IPS-18c (cell line): Measurements from ENCODE around the gene EIF5.

Experiments used
- H3K4me3 ChIP-seq: 2 replicates; pipeline ENCODE4 v1.7.0; 2013; ENCODE audit warnings: low read depth, mild to moderate bottlenecking, low read length, moderate library complexity; ENCODE audit not compliant: insufficient read depth
- H3K9me3 ChIP-seq: one replicate; pipeline ENCODE4 v1.6.1; 2013; ENCODE audit warnings: mild to moderate bottlenecking, low read length, moderate library complexity; ENCODE audit not compliant: control insufficient read depth, insufficient read depth

The EIF5 gene

GRCh38 chr14:103333754-103334643 is at the start of gene EIF5:
EIF5 (plus strand) TSS chr14:103334237; CDS start chr14:103335861, 1,624 bp downstream.
- H3K9me3 ChIP-seq = no peaks in the 10 kb centered on the region
- peak within 1 kb of the TSS; percentile 96 for H3K4me3 ChIP-seq

- Histone ChIP-seq H3K9me3 (peaks cover 2% of the 10 kb centered on the region), H3K4me3 (no peak overlapping the region)
Observed at GRCh38 chr14:103284574-103285467, 49.2 kb upstream of the EIF5 start.

DNA sequence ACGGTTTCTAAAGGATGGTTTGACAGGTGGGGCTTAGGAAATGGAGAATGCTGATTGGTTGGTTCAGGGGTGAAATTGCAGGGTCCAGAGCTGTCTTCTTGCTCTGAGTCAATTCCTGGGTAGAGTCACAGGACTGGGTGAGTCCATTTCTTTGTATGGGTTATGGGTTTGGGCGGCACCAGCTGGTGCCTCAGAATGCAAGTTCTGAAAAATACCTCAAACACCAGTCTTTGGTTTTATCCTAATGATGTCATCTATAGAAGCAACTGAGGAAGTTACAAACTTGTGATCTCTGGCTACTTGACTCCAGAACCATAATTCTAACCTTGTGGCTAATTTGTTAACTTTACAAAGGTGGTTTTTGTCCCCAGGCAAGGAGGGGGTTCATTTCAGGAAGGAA is 47.6 kb upstream of the EIF5 start:
- H3K9me3 ChIP-seq = peaks cover 2% of the 10 kb centered on the region
- H3K4me3 ChIP-seq = no peak overlapping the region

GRCh38 chr14:103286968-103287850 is 46.8 kb upstream of the EIF5 start:
- H3K9me3 ChIP-seq = peaks cover 2% of the 10 kb centered on the region
- H3K4me3 ChIP-seq = no peak overlapping the region

- H3K9me3 ChIP-seq = peaks cover 2% of the 10 kb centered on the region
- no peak overlapping the region for H3K4me3 ChIP-seq
Observed at GRCh38 chr14:103288076-103288766, 45.8 kb upstream of the EIF5 start.

GRCh38 chr14:103290056-103290455 is 44.0 kb upstream of the EIF5 start:
- Histone ChIP-seq H3K4me3 (no peak overlapping the region), H3K9me3 (peaks cover 2% of the 10 kb centered on the region)

- Histone ChIP-seq H3K4me3 (no peak overlapping the region), H3K9me3 (peaks cover 2% of the 10 kb centered on the region)
Observed at GRCh38 chr14:103290494-103290893, 43.5 kb upstream of the EIF5 start.

GRCh38 chr14:103290961-103291360 is 43.1 kb upstream of the EIF5 start:
- no peak overlapping the region for H3K4me3 ChIP-seq
- peaks cover 2% of the 10 kb centered on the region for H3K9me3 ChIP-seq

DNA sequence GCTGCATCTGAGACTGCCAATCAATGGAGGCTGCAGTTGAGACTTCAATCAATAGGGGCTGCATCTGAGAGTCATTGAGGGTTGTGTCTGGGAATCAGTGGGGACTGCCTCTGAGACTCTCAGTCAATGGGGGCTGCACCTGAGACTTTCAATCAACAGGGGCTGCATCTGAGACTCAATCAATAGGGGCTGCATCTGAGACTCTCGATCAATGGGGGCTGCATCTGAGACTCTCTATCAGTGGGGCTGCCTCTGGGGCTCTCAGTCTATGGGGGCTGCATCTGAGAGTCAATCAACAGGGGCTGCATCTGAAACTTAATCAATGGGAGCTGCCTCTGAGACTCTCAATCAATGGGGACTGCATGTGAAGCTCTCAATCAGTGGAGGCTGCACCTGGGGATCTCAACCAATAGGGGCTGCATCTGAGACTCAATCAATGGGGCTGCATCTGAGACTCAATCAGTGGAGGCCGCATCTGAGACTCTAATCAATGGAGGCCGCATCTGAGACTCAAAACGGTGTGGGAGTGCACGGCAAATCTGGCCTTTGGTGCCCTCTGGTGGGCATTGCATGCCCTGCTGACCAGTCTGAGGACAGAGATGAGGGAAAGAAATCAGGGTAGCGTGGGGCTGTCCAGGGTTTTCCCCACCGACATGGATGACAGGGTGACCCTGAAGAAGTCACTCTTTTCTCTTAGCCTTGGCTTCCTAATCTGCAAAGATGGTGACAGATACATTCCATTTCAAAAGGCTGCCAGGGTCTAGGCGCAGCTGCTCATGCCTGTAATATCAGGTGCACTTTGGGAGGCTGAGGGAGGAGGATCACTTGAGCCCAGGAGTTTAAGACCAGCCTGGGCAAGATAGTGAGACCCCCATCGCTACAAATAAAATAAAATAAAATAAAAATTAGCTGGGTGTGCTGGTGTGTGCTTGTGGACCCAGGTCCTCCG is 41.3 kb upstream of the EIF5 start:
- H3K9me3 ChIP-seq = no peaks in the 10 kb centered on the region

DNA sequence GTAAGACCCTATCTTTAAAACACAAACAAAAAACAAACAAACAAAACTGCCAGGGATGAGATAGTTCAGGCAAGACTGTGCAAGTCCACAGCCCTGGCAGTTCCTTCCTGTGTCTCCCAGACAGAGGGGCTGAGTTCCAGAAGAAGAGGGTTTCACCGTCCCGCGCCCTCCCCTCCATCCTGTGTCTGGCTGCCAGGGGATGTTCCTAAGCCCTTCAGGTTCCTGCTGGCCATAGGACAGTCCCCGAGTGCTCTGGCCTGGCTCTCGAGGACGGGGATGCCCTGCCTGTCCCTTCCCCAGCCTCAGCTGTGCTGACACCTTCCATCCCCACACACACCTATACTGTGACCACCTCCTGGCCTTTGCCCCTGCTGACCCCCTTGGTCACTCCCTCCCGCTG is 40.6 kb upstream of the EIF5 start:
- H3K9me3 ChIP-seq = no peaks in the 10 kb centered on the region
- H3K4me3 ChIP-seq = no peak overlapping the region

More for the DNA sequence above, 41.3 kb upstream of the EIF5 start:
- H3K4me3 ChIP-seq = no peak overlapping the region

GRCh38 chr14:103294091-103294490 is 39.9 kb upstream of the EIF5 start:
- Histone ChIP-seq H3K4me3 (no peak overlapping the region), H3K9me3 (no peaks in the 10 kb centered on the region)

GRCh38 chr14:103296007-103296406 is 38.0 kb upstream of the EIF5 start:
- no peaks in the 10 kb centered on the region for H3K9me3 ChIP-seq
- no peak overlapping the region for H3K4me3 ChIP-seq

DNA sequence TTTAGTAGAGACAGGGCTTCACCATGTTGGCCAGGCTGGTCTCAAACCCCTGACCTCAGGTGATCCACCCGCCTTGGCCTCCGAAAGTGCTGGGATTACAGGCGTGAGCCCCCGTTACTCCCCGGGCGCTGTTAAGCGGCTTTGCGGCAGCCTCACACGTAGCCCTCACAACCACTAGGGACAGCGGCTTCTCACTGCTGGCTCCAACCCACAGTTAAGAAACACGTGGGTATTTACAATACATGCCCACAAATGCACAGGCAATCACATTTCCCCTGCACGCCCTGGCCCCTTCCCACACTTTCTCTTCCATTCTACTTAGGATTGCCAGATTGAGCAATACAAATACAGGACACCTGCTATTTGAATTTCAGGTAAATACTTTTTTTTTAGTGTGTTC is 37.0 kb upstream of the EIF5 start:
- no peaks in the 10 kb centered on the region for H3K9me3 ChIP-seq

GRCh38 chr14:103298620-103299019 is 35.4 kb upstream of the EIF5 start:
- Histone ChIP-seq H3K4me3 (no peak overlapping the region), H3K9me3 (no peaks in the 10 kb centered on the region)

More for the DNA sequence above, 37.0 kb upstream of the EIF5 start:
- H3K4me3 ChIP-seq = no peak overlapping the region

- no peaks in the 10 kb centered on the region for H3K9me3 ChIP-seq
- H3K4me3 ChIP-seq = no peak overlapping the region
Observed at GRCh38 chr14:103301512-103302354, 32.3 kb upstream of the EIF5 start.
